HG03175 (cell line): ENCODE data around the gene BACE2.
"Not testable (repeated sequence)": the region's sequence is repeated elsewhere in the genome, so short reads cannot be mapped to it uniquely, and the experiment has no call there.

ENCODE experiments used
- ATAC-seq: cut with Tn5 transposase; IDR thresholded peaks from one replicate; pipeline ENCODE4 v1.9.1; 2021; ENCODE audit warnings: mild to moderate bottlenecking, moderate library complexity; ENCODE audit not compliant: unreplicated experiment

Gene BACE2

GRCh38 chr21:41235201-41235600, 67.2 kb downstream of the BACE2 start:
- ATAC-seq = no peak

GRCh38 chr21:41236352-41236973, 68.5 kb downstream of the BACE2 start:
- no peak for ATAC-seq

GRCh38 chr21:41238081-41238796, 70.3 kb downstream of the BACE2 start:
- not testable (repeated sequence) for ATAC-seq

GRCh38 chr21:41240040-41240439, 72.1 kb downstream of the BACE2 start:
- ATAC-seq = no peak

- no peak for ATAC-seq
Observed at GRCh38 chr21:41241341-41241740, 73.4 kb downstream of the BACE2 start.

- no peak for ATAC-seq
Observed at GRCh38 chr21:41242238-41242829, 74.4 kb downstream of the BACE2 start.

- no peak for ATAC-seq
Observed at GRCh38 chr21:41243107-41243506, 75.1 kb downstream of the BACE2 start.

GRCh38 chr21:41244266-41244880, 76.4 kb downstream of the BACE2 start:
- not testable (repeated sequence) for ATAC-seq

- no peak for ATAC-seq
Observed at GRCh38 chr21:41245509-41246135, 77.7 kb downstream of the BACE2 start.

- no peak for ATAC-seq
Observed at GRCh38 chr21:41246808-41247207, 78.8 kb downstream of the BACE2 start.

GRCh38 chr21:41247561-41248545, 79.9 kb downstream of the BACE2 start:
- ATAC-seq = no peak

GRCh38 chr21:41249476-41249875, 81.5 kb downstream of the BACE2 start:
- ATAC-seq = no peak

GRCh38 chr21:41250519-41250918, 82.6 kb downstream of the BACE2 start:
- no peak for ATAC-seq

- no peak for ATAC-seq
Observed at GRCh38 chr21:41251961-41252642, 84.1 kb downstream of the BACE2 start.

- ATAC-seq = no peak
Observed at GRCh38 chr21:41254090-41254700, 86.2 kb downstream of the BACE2 start.

GRCh38 chr21:41255190-41255589, 87.2 kb downstream of the BACE2 start:
- no peak for ATAC-seq

GRCh38 chr21:41256231-41256630, 88.3 kb downstream of the BACE2 start:
- not testable (repeated sequence) for ATAC-seq

GRCh38 chr21:41256771-41257702, 89.1 kb downstream of the BACE2 start:
- no peak for ATAC-seq
